ENCODE measurements around the gene PACS1.

DNA sequence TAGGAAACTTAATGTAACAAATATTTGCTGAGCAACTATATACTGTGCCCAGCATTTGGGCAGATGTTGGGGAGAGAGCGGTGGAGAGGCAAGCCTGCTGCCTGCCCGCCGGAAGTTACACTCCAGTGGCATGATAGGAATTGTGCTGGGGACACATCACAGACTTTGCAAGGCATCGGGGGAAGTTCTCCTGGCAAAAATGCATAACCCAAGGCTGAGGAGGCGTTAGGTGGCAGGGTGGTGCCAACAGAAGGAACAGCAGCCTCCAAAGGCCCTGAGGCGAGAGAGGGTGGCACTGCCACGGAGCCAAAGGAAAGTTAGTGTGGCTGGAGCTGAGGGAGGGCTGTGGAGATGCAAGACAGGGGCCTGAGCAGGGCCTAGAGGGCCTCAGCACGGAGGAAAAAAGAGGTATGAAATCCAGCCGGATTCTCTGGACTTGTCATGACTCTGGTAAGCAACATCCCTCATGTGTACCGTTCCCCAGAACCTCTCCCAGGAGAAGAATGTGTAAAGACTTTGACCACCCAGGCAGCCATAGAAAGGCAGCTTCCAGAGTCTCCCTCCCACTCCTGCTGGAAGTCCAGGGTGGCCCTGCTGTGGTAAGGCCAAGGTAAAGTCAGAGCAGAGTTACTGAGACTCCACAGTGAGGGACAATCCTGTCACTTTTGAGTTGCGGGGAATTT lies 122.2 kb downstream of the PACS1 start:
- TF ChIP-seq, protein P1, sequence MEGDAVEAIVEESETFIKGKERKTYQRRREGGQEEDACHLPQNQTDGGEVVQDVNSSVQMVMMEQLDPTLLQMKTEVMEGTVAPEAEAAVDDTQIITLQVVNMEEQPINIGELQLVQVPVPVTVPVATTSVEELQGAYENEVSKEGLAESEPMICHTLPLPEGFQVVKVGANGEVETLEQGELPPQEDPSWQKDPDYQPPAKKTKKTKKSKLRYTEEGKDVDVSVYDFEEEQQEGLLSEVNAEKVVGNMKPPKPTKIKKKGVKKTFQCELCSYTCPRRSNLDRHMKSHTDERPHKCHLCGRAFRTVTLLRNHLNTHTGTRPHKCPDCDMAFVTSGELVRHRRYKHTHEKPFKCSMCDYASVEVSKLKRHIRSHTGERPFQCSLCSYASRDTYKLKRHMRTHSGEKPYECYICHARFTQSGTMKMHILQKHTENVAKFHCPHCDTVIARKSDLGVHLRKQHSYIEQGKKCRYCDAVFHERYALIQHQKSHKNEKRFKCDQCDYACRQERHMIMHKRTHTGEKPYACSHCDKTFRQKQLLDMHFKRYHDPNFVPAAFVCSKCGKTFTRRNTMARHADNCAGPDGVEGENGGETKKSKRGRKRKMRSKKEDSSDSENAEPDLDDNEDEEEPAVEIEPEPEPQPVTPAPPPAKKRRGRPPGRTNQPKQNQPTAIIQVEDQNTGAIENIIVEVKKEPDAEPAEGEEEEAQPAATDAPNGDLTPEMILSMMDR (IDR thresholded peaks at IDR 0.05; ENCODE audit: low read depth, low read length, poor library complexity, severe bottlenecking): no peak
- TF ChIP-seq EZH2phosphoT487 (IDR thresholded peaks at IDR 0.05; ENCODE audit: borderline replicate concordance, low read length): no peak
